Measurements from ENCODE around the gene TMEM205.

GRCh38 chr19:11347546-11348039 is 1.5 kb upstream of the TMEM205 start:
- TF ChIP-seq, protein P1, sequence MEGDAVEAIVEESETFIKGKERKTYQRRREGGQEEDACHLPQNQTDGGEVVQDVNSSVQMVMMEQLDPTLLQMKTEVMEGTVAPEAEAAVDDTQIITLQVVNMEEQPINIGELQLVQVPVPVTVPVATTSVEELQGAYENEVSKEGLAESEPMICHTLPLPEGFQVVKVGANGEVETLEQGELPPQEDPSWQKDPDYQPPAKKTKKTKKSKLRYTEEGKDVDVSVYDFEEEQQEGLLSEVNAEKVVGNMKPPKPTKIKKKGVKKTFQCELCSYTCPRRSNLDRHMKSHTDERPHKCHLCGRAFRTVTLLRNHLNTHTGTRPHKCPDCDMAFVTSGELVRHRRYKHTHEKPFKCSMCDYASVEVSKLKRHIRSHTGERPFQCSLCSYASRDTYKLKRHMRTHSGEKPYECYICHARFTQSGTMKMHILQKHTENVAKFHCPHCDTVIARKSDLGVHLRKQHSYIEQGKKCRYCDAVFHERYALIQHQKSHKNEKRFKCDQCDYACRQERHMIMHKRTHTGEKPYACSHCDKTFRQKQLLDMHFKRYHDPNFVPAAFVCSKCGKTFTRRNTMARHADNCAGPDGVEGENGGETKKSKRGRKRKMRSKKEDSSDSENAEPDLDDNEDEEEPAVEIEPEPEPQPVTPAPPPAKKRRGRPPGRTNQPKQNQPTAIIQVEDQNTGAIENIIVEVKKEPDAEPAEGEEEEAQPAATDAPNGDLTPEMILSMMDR (IDR thresholded peaks at IDR 0.05; ENCODE audit: poor library complexity) = no peak
- TF ChIP-seq EZH2 (IDR thresholded peaks at IDR 0.05; ENCODE audit: borderline replicate concordance) (no peak), EZH2phosphoT487 (IDR thresholded peaks at IDR 0.05; ENCODE audit: low read depth, severe bottlenecking, unreplicated experiment) (no peak)

Data from hepatocyte (in vitro differentiated cells).